GM12878 (cell line): ENCODE data around the gene TGIF2. TPM values are rescaled to one million over a fixed set of nuclear protein-coding genes. Genes with fewer than 3 reads are reported as not detected.

ENCODE experiments used
- ASH2L ChIP-seq: fragments of 300-600, 200-600 bp; sonication (generic); IDR thresholded peaks from 2 replicates; pipeline ENCODE4 v1.6.1; 2017; ENCODE audit warnings: low read depth, mild to moderate bottlenecking, borderline replicate concordance
- BCL11A ChIP-seq: IDR thresholded peaks from 2 replicates; pipeline ENCODE4 v1.6.1; 2011; ENCODE audit warnings: low read depth, low read length
- FOS ChIP-seq: IDR thresholded peaks from 3 replicates; pipeline ENCODE4 v1.6.1; 2011; ENCODE audit warnings: borderline replicate concordance; ENCODE audit not compliant: insufficient read length; ENCODE audit errors: extremely low read depth
- GABPA ChIP-seq: IDR thresholded peaks from 2 replicates; pipeline ENCODE4 v1.6.1; 2014; ENCODE audit warnings: antibody characterized with exemption, low read depth, mild to moderate bottlenecking, inconsistent platforms
- KDM1A ChIP-seq: fragments of 200-600 bp; sonication (generic); IDR thresholded peaks from 2 replicates; pipeline ENCODE4 v1.6.1; 2016; ENCODE audit warnings: borderline replicate concordance
- NFIC ChIP-seq: IDR thresholded peaks from 2 replicates; pipeline ENCODE4 v1.6.1; 2012; ENCODE audit warnings: low read depth, mild to moderate bottlenecking, inconsistent platforms, low read length, moderate library complexity
- NFXL1 ChIP-seq: fragments of 450-650 bp; IDR thresholded peaks from 2 replicates; pipeline ENCODE4 v1.6.1; 2017; ENCODE audit warnings: antibody characterized with exemption, mild to moderate bottlenecking, borderline replicate concordance
- NR2C2 ChIP-seq: IDR thresholded peaks from 2 replicates; pipeline ENCODE4 v1.6.1; 2011; ENCODE audit warnings: borderline replicate concordance, low read depth; ENCODE audit not compliant: control insufficient read depth, insufficient read length
- NRF1 ChIP-seq: conservative IDR thresholded peaks from 2 replicates; pipeline ENCODE4 v1.6.1; 2011; ENCODE audit warnings: mild to moderate bottlenecking, low read depth, low read length, improper control_type of control experiment
- PML ChIP-seq: IDR thresholded peaks from 2 replicates; pipeline ENCODE4 v1.6.1; 2012; ENCODE audit warnings: low read length, inconsistent platforms
- RAD21 ChIP-seq: IDR thresholded peaks from 2 replicates; pipeline ENCODE4 v1.6.1; 2011; ENCODE audit warnings: mild to moderate bottlenecking, low read depth, low read length, moderate library complexity; ENCODE audit not compliant: insufficient read depth
- RB1 ChIP-seq: fragments of 450-650 bp; formaldehyde crosslinking; IDR thresholded peaks from 2 replicates; pipeline ENCODE4 v1.6.1; 2017; ENCODE audit warnings: mild to moderate bottlenecking, borderline replicate concordance
- RCOR1 ChIP-seq: conservative IDR thresholded peaks from 2 replicates; pipeline ENCODE4 v1.6.1; 2012; ENCODE audit warnings: low read depth, low read length, improper control_type of control experiment
- RELA ChIP-seq: fragments of 450-650 bp; IDR thresholded peaks from 2 replicates; pipeline ENCODE4 v1.8.0; 2014; ENCODE audit warnings: borderline replicate concordance; ENCODE audit not compliant: partially characterized antibody
- SP1 ChIP-seq: IDR thresholded peaks from one replicate; pipeline ENCODE4 v1.6.1; 2011; ENCODE audit warnings: low read depth, low read length
- SREBF1 ChIP-seq: IDR thresholded peaks from 2 replicates; pipeline ENCODE4 v1.6.1; 2012; ENCODE audit warnings: mild to moderate bottlenecking, low read length
- ZNF274 ChIP-seq: IDR thresholded peaks from one replicate; pipeline ENCODE4 v1.8.0; 2011; ENCODE audit not compliant: insufficient read length, insufficient read depth
- polyA plus RNA-seq, 11 experiments: library from polyadenylated mRNA; depleted of rRNA in 4 of 11; unstranded in 6 of 11; stranded (reverse) in 5 of 11; fragments of >200 nt; fragmentation: Nextera tagmentation in 4 of 11; fragmentation: Illumina TruSeq in 1 of 11; extraction: Ambion mirVana in 4 of 11; extraction: Trizol in 1 of 11; gene quantifications; 1 replicate in 1 of 11; 2 replicates in 10 of 11; pipeline versions ENCODE4 v1.2.1 to v1.2.3, GENCODE V29; 2011 to 2016; ENCODE audit warnings: inconsistent platforms in 2 of 11, missing spikeins in 2 of 11, low read depth in 1 of 11
- total RNA-seq, 4 experiments: library from RNA; depleted of rRNA in 3 of 4; stranded (reverse); fragments of >200 nt in 3 of 4; fragmentation: Illumina TruSeq in 1 of 4; extraction: Trizol in 1 of 4; gene quantifications; 2 replicates each; pipeline versions ENCODE4 v1.2.1 to v1.2.3, GENCODE V29; 2013 to 2021
- TF ChIP-seq, protein P1 (sequence below): fragments of 450-650 bp; IDR thresholded peaks from 2 replicates; pipeline ENCODE4 v1.6.1; 2017; ENCODE audit warnings: low read depth, mild to moderate bottlenecking, moderate library complexity
- TF ChIP-seq, protein P2 (sequence below): fragments of 450-650 bp; IDR thresholded peaks from 2 replicates; pipeline ENCODE4 v1.6.1; 2016; ENCODE audit warnings: mild to moderate bottlenecking, moderate library complexity, borderline replicate concordance
- TF ChIP-seq, protein P3 (sequence below): fragments of 450-650 bp; IDR thresholded peaks from 2 replicates; pipeline ENCODE4 v1.6.1; 2018; ENCODE audit warnings: mild to moderate bottlenecking, low read depth, moderate library complexity; ENCODE audit not compliant: partially characterized antibody

The TGIF2 gene
- total and polyA plus RNA-seq, 10 of the 15 experiments (the other 5 are each of a cell fraction or from before 2014, with no cell fraction given): 13.1 to 47.1 (median 36.6) TPM

DNA sequence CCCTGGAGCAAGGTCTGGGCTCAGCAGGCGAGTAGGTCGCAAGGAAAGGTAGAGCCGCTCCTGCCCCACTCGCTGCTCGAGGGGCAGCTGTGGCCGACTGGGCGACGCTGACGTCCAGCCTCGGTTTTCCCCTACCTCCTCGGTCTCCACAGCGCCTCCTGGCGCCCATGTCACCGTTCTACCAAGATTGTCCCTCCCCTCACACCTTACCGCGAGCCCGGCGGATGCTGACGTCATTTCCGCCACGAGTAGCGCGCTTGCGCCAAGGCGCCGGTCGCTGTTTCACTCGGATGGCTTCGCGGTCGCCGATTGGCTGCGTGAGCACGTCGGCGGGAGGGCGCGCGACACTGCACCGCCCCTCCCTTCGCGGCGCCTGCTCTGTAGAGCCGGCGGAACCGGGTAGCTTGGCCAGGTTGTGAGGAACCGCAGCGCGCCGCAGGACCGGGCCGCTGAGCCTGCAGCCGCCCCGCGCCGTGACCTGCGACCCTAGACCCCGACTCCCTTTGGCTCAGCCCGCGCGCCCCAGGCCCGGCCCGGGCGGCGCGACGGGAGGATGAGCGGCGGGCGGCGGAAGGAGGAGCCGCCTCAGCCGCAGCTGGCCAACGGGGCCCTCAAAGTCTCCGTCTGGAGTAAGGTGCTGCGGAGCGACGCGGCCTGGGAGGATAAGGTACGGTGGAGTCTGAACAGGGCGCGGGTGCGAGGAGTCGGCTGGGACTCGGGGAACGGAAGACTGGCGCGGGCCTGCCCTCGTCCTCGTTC lies 32.2 kb downstream of the TGIF2 start, which contains the start of gene RAB5IF (continued):
- TF ChIP-seq ASH2L (0 out of 2 replicates have a peak, but pooled peaks have one; percentile 53), PML (peak; percentile 89), RAD21 (peak; percentile 61), NRF1 (peak; percentile 64), ZNF274 (no peak), SREBF1 (peak; percentile 33; the same call in 1 of the 2 replicates), NFXL1 (no peak), SP1 (peak; percentile 83), NR2C2 (no peak), RELA (peak; percentile 90), NFIC (no peak), RCOR1 (no peak), RB1 (no peak; the same call in 1 of the 2 replicates), KDM1A (no peak), BCL11A (peak; percentile 10; the same call in 1 of the 2 replicates), GABPA (peak; percentile 89), FOS (no peak)
- TF ChIP-seq, protein P1, sequence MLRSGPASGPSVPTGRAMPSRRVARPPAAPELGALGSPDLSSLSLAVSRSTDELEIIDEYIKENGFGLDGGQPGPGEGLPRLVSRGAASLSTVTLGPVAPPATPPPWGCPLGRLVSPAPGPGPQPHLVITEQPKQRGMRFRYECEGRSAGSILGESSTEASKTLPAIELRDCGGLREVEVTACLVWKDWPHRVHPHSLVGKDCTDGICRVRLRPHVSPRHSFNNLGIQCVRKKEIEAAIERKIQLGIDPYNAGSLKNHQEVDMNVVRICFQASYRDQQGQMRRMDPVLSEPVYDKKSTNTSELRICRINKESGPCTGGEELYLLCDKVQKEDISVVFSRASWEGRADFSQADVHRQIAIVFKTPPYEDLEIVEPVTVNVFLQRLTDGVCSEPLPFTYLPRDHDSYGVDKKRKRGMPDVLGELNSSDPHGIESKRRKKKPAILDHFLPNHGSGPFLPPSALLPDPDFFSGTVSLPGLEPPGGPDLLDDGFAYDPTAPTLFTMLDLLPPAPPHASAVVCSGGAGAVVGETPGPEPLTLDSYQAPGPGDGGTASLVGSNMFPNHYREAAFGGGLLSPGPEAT: peak; percentile 98
- TF ChIP-seq, protein P2, sequence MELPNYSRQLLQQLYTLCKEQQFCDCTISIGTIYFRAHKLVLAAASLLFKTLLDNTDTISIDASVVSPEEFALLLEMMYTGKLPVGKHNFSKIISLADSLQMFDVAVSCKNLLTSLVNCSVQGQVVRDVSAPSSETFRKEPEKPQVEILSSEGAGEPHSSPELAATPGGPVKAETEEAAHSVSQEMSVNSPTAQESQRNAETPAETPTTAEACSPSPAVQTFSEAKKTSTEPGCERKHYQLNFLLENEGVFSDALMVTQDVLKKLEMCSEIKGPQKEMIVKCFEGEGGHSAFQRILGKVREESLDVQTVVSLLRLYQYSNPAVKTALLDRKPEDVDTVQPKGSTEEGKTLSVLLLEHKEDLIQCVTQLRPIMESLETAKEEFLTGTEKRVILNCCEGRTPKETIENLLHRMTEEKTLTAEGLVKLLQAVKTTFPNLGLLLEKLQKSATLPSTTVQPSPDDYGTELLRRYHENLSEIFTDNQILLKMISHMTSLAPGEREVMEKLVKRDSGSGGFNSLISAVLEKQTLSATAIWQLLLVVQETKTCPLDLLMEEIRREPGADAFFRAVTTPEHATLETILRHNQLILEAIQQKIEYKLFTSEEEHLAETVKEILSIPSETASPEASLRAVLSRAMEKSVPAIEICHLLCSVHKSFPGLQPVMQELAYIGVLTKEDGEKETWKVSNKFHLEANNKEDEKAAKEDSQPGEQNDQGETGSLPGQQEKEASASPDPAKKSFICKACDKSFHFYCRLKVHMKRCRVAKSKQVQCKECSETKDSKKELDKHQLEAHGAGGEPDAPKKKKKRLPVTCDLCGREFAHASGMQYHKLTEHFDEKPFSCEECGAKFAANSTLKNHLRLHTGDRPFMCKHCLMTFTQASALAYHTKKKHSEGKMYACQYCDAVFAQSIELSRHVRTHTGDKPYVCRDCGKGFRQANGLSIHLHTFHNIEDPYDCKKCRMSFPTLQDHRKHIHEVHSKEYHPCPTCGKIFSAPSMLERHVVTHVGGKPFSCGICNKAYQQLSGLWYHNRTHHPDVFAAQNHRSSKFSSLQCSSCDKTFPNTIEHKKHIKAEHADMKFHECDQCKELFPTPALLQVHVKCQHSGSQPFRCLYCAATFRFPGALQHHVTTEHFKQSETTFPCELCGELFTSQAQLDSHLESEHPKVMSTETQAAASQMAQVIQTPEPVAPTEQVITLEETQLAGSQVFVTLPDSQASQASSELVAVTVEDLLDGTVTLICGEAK: peak; percentile 89
- TF ChIP-seq, protein P3, sequence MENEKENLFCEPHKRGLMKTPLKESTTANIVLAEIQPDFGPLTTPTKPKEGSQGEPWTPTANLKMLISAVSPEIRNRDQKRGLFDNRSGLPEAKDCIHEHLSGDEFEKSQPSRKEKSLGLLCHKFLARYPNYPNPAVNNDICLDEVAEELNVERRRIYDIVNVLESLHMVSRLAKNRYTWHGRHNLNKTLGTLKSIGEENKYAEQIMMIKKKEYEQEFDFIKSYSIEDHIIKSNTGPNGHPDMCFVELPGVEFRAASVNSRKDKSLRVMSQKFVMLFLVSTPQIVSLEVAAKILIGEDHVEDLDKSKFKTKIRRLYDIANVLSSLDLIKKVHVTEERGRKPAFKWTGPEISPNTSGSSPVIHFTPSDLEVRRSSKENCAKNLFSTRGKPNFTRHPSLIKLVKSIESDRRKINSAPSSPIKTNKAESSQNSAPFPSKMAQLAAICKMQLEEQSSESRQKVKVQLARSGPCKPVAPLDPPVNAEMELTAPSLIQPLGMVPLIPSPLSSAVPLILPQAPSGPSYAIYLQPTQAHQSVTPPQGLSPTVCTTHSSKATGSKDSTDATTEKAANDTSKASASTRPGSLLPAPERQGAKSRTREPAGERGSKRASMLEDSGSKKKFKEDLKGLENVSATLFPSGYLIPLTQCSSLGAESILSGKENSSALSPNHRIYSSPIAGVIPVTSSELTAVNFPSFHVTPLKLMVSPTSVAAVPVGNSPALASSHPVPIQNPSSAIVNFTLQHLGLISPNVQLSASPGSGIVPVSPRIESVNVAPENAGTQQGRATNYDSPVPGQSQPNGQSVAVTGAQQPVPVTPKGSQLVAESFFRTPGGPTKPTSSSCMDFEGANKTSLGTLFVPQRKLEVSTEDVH: no peak
